GM06990 (cell line): ENCODE results near the gene DPEP2NB.

ENCODE experiments used
- DNase-seq: peaks from one replicate; pipeline ENCODE4 v3.0.0-alpha.2; 2011; ENCODE audit not compliant: insufficient read length; ENCODE audit errors: extremely low read depth
- H3K27me3 ChIP-seq: replicated peaks from 2 replicates; pipeline ENCODE4 v1.6.0; 2011; ENCODE audit warnings: low read length; ENCODE audit not compliant: control insufficient read depth, insufficient read depth
- H3K36me3 ChIP-seq: 2 replicates; pipeline ENCODE4 v1.5.1; 2011; ENCODE audit warnings: low read length; ENCODE audit not compliant: control insufficient read depth, insufficient read depth
- H3K4me3 ChIP-seq: replicated peaks from 2 replicates; pipeline ENCODE4 v1.5.1; 2011; ENCODE audit warnings: low read depth, mild to moderate bottlenecking, control low read depth, low read length
- CTCF ChIP-seq: IDR thresholded peaks from 2 replicates; pipeline ENCODE4 v1.5.1; 2011; ENCODE audit warnings: low read length, control low read depth, mild to moderate bottlenecking, inconsistent platforms; ENCODE audit not compliant: insufficient read depth, poor library complexity, severe bottlenecking

The DPEP2NB gene

GRCh38 chr16:67987460-67988160 is 28.1 kb downstream of the DPEP2NB start:
- Histone ChIP-seq H3K36me3 (no peaks in the 10 kb centered on the region), H3K4me3 (no peak overlapping the region), H3K27me3 (no peaks in the 10 kb centered on the region)
- no peak for DNase-seq
- TF ChIP-seq CTCF, result no peak

GRCh38 chr16:67986949-67987348 is 28.8 kb downstream of the DPEP2NB start:
- H3K36me3 ChIP-seq, result no peaks in the 10 kb centered on the region

GRCh38 chr16:67982011-67982696 is 33.6 kb downstream of the DPEP2NB start:
- no peak for DNase-seq

More at GRCh38 chr16:67986949-67987348, 28.8 kb downstream of the DPEP2NB start:
- Histone ChIP-seq H3K4me3 (no peak overlapping the region), H3K27me3 (no peaks in the 10 kb centered on the region)
- no peak for DNase-seq
- TF ChIP-seq CTCF, result no peak

GRCh38 chr16:67979955-67980678 is 35.6 kb downstream of the DPEP2NB start, which contains the start of gene DPEP3:
TSS of gene DPEP3 (minus strand) at chr16:67980499. CDS start at chr16:67980380, 119 bp downstream.
- no peaks in the 10 kb centered on the region for H3K36me3 ChIP-seq
- no peaks in the 10 kb centered on the region for H3K27me3 ChIP-seq
- H3K4me3 ChIP-seq, result no peak within 1 kb of the TSS
- peak; percentile 41 for DNase-seq
- TF ChIP-seq CTCF, result peak; percentile 67

More at GRCh38 chr16:67982011-67982696, 33.6 kb downstream of the DPEP2NB start:
- Histone ChIP-seq H3K27me3 (no peaks in the 10 kb centered on the region), H3K4me3 (no peak overlapping the region), H3K36me3 (no peaks in the 10 kb centered on the region)
- TF ChIP-seq CTCF, result no peak

GRCh38 chr16:67977469-67978227 is 38.1 kb downstream of the DPEP2NB start:
- Histone ChIP-seq H3K4me3 (no peak overlapping the region), H3K27me3 (no peaks in the 10 kb centered on the region), H3K36me3 (no peaks in the 10 kb centered on the region)
- no peak for DNase-seq
- no peak for TF ChIP-seq CTCF
